MM.1S (cell line): ENCODE data around the gene MYD88.
A peak's percentile ranks its signal among the peaks of the same experiment; 100 is the strongest.

Source experiments
- DNase-seq: peaks from one replicate; pipeline ENCODE4 v3.0.0-alpha.2; 2015
- H2AFZ ChIP-seq: fragments of 300-600 bp; sonication (generic); 2 replicates; pipeline ENCODE4 v1.6.0; 2016; ENCODE audit warnings: antibody characterized with exemption, low read length
- H3F3A ChIP-seq: fragments of 300-600 bp; sonication (generic); 2 replicates; pipeline ENCODE4 v1.6.1; 2016; ENCODE audit warnings: mild to moderate bottlenecking, antibody characterized with exemption, low read length, moderate library complexity, mixed read lengths; ENCODE audit not compliant: insufficient read depth
- H3K27ac ChIP-seq: fragments of 300-600 bp; sonication (generic); 2 replicates; pipeline ENCODE4 v1.5.1; 2016; ENCODE audit warnings: mild to moderate bottlenecking, low read length
- H3K27me3 ChIP-seq: fragments of 300-600 bp; sonication (generic); replicated peaks from 2 replicates; pipeline ENCODE4 v1.6.0; 2016; ENCODE audit warnings: low read length; ENCODE audit not compliant: insufficient read depth
- H3K36me3 ChIP-seq: fragments of 300-600 bp; sonication (generic); replicated peaks from 2 replicates; pipeline ENCODE4 v1.6.1; 2016; ENCODE audit warnings: mild to moderate bottlenecking, low read length, mixed read lengths; ENCODE audit not compliant: insufficient read depth
- H3K4me1 ChIP-seq: fragments of 300-600 bp; sonication (generic); 2 replicates; pipeline ENCODE4 v1.6.1; 2016; ENCODE audit warnings: low read length, mixed read lengths
- H3K4me2 ChIP-seq: fragments of 300-600 bp; sonication (generic); 2 replicates; pipeline ENCODE4 v1.6.0; 2016; ENCODE audit warnings: low read depth, low read length
- H3K4me3 ChIP-seq: fragments of 300-600 bp; sonication (generic); 2 replicates; pipeline ENCODE4 v1.5.1; 2016; ENCODE audit warnings: low read length, mixed read lengths
- H3K79me2 ChIP-seq: fragments of 300-600 bp; sonication (generic); 2 replicates; pipeline ENCODE4 v1.6.1; 2016; ENCODE audit warnings: mixed run types, low read length, mixed read lengths
- H3K9ac ChIP-seq: fragments of 300-600 bp; sonication (generic); 2 replicates; pipeline ENCODE4 v1.6.1; 2016; ENCODE audit warnings: low read length, mixed read lengths
- H3K9me2 ChIP-seq: fragments of 300-600 bp; sonication (generic); replicated peaks from 2 replicates; pipeline ENCODE4 v1.6.1; 2016; ENCODE audit warnings: mild to moderate bottlenecking, low read length, mixed read lengths; ENCODE audit not compliant: insufficient read depth
- H3K9me3 ChIP-seq: fragments of 300-600 bp; sonication (generic); replicated peaks from 2 replicates; pipeline ENCODE4 v1.6.1; 2016; ENCODE audit warnings: mild to moderate bottlenecking, low read length, mixed read lengths; ENCODE audit not compliant: insufficient read depth
- H4K20me1 ChIP-seq: fragments of 300-600 bp; sonication (generic); 2 replicates; pipeline ENCODE4 v1.6.1; 2016; ENCODE audit warnings: mild to moderate bottlenecking, low read length, moderate library complexity, mixed read lengths; ENCODE audit not compliant: insufficient read depth
- CTCF ChIP-seq: fragments of 300-600 bp; sonication (generic); IDR thresholded peaks from 2 replicates; pipeline ENCODE4 v1.5.1; 2016; ENCODE audit warnings: antibody characterized with exemption, low read length, mixed read lengths
- EZH2 ChIP-seq: fragments of 300-600 bp; sonication (generic); optimal IDR thresholded peaks from 2 replicates; pipeline ENCODE3; 2017; ENCODE audit warnings: low read depth, mild to moderate bottlenecking, antibody characterized with exemption, low read length, mixed read lengths
- EZH2phosphoT487 ChIP-seq: fragments of 300-600 bp; sonication (generic); IDR thresholded peaks from 2 replicates; pipeline ENCODE4 v1.6.1; 2018; ENCODE audit warnings: antibody characterized with exemption, low read length

The MYD88 gene

GRCh38 chr3:38163841-38164642, 25.6 kb downstream of the MYD88 start:
- Histone ChIP-seq H3K9ac (peak overlapping the region; percentile 91), H2AFZ (peak overlapping the region; percentile 51), H3F3A (peaks cover 6% of the 10 kb centered on the region), H3K4me1 (no peaks in the 10 kb centered on the region), H3K4me2 (peak overlapping the region; percentile 39), H3K79me2 (peaks cover 35% of the 10 kb centered on the region), H3K9me3 (no peaks in the 10 kb centered on the region), H3K36me3 (no peaks in the 10 kb centered on the region), H4K20me1 (no peaks in the 10 kb centered on the region), H3K27me3 (no peaks in the 10 kb centered on the region), H3K9me2 (no peaks in the 10 kb centered on the region), H3K27ac (peak overlapping the region; percentile 91; the same call in 1 of the 2 replicates), H3K4me3 (peak overlapping the region; percentile 87)
- no peak for DNase-seq
- TF ChIP-seq EZH2phosphoT487 (no peak), CTCF (no peak), EZH2 (no peak)

GRCh38 chr3:38164643-38164951, 26.1 kb downstream of the MYD88 start:
- Histone ChIP-seq H3K9me3 (no peaks in the 10 kb centered on the region), H3K27ac (peak overlapping the region; percentile 91; the same call in 1 of the 2 replicates), H3K79me2 (peaks cover 41% of the 10 kb centered on the region), H3F3A (peaks cover 6% of the 10 kb centered on the region), H3K4me2 (peak overlapping the region; percentile 39), H3K4me3 (peak overlapping the region; percentile 87), H3K9me2 (no peaks in the 10 kb centered on the region), H3K36me3 (no peaks in the 10 kb centered on the region), H3K27me3 (no peaks in the 10 kb centered on the region), H4K20me1 (no peaks in the 10 kb centered on the region), H3K4me1 (no peaks in the 10 kb centered on the region), H3K9ac (peak overlapping the region; percentile 91), H2AFZ (peak overlapping the region; percentile 51)
- no peak for DNase-seq
- TF ChIP-seq CTCF (no peak), EZH2phosphoT487 (no peak), EZH2 (no peak)

GRCh38 chr3:38164952-38165721, 26.7 kb downstream of the MYD88 start, which contains the start of gene OXSR1:
Gene OXSR1 (plus strand): TSS chr3:38165537. CDS start chr3:38165877, 340 bp downstream.
- H3K4me1 ChIP-seq = no peaks in the 10 kb centered on the region
- peak within 1 kb of the TSS; percentile 74 for H2AFZ ChIP-seq
- H3K9ac ChIP-seq = peak within 1 kb of the TSS; percentile 91
- H3K4me3 ChIP-seq = peak within 1 kb of the TSS; percentile 87
- no peaks in the 10 kb centered on the region for H3K27me3 ChIP-seq
- peak; percentile 100 for DNase-seq
- H3K9me2 ChIP-seq = no peaks in the 10 kb centered on the region
- H3K4me2 ChIP-seq = peak within 1 kb of the TSS; percentile 65
- H4K20me1 ChIP-seq = no peaks in the 10 kb centered on the region
- no peaks in the 10 kb centered on the region for H3K9me3 ChIP-seq
- H3K36me3 ChIP-seq = no peaks in the 10 kb centered on the region
- H3K27ac ChIP-seq = peak within 1 kb of the TSS; percentile 91
- TF ChIP-seq EZH2phosphoT487 = no peak
- no peak for TF ChIP-seq CTCF
- no peak for TF ChIP-seq EZH2
- peaks cover 46% of the 10 kb centered on the region for H3K79me2 ChIP-seq
- peaks cover 6% of the 10 kb centered on the region for H3F3A ChIP-seq
